ENCODE data around the gene SPATA21. TPM values are rescaled to one million over a fixed set of nuclear protein-coding genes. Genes with fewer than 3 reads are reported as not detected.

SPATA21 gene
- polyA plus RNA-seq, 1 experiment, result not detected

DNA sequence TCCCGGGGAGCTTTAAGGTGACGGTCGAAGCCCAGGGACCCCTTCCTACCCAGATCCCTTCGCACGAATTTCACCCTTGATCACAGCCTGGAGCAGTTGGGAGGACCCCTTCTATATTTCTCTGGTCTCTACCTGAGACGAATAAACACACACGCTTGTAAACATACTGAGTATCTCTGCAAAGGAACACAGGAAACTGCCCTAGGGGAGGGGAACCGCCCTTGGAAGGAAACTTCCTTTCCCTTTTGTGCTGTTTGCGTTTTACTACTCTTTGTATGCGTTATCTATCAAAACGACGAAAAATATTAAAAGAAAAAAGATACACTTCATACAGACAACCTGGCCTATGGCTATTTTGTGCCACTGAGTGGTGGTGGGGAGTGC is 4.0 kb upstream of the SPATA21 start:
- POLR2A ChIA-PET, result interaction anchor here (0.6 kb wide), 1 partner anchor 8 kb away, joined by 3 read pairs; no protein-coding TSS in a partner anchor
- H3K36me3 ChIP-seq (ENCODE audit: control insufficient read depth, insufficient read depth, low read length), result peaks cover 24% of the 10 kb centered on the region
- TF ChIP-seq, protein P1, sequence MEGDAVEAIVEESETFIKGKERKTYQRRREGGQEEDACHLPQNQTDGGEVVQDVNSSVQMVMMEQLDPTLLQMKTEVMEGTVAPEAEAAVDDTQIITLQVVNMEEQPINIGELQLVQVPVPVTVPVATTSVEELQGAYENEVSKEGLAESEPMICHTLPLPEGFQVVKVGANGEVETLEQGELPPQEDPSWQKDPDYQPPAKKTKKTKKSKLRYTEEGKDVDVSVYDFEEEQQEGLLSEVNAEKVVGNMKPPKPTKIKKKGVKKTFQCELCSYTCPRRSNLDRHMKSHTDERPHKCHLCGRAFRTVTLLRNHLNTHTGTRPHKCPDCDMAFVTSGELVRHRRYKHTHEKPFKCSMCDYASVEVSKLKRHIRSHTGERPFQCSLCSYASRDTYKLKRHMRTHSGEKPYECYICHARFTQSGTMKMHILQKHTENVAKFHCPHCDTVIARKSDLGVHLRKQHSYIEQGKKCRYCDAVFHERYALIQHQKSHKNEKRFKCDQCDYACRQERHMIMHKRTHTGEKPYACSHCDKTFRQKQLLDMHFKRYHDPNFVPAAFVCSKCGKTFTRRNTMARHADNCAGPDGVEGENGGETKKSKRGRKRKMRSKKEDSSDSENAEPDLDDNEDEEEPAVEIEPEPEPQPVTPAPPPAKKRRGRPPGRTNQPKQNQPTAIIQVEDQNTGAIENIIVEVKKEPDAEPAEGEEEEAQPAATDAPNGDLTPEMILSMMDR (IDR thresholded peaks at IDR 0.05; ENCODE audit: insufficient read depth, low read depth, low read length), result no peak
- no peaks in the 10 kb centered on the region for H3K27me3 ChIP-seq (ENCODE audit: control insufficient read depth, insufficient read depth, low read length)
- CTCF ChIA-PET, result interaction anchor here (0.8 to 3.1 kb wide), 10 partner anchors 9 to 191 kb away, joined by 3 to 28 read pairs (median 6); no protein-coding TSS in a partner anchor
- no peak for DNase-seq (ENCODE audit: low read depth)
- H3K4me3 ChIP-seq (ENCODE audit: low read depth, low read length), result peak overlapping the region; percentile 93

DNA sequence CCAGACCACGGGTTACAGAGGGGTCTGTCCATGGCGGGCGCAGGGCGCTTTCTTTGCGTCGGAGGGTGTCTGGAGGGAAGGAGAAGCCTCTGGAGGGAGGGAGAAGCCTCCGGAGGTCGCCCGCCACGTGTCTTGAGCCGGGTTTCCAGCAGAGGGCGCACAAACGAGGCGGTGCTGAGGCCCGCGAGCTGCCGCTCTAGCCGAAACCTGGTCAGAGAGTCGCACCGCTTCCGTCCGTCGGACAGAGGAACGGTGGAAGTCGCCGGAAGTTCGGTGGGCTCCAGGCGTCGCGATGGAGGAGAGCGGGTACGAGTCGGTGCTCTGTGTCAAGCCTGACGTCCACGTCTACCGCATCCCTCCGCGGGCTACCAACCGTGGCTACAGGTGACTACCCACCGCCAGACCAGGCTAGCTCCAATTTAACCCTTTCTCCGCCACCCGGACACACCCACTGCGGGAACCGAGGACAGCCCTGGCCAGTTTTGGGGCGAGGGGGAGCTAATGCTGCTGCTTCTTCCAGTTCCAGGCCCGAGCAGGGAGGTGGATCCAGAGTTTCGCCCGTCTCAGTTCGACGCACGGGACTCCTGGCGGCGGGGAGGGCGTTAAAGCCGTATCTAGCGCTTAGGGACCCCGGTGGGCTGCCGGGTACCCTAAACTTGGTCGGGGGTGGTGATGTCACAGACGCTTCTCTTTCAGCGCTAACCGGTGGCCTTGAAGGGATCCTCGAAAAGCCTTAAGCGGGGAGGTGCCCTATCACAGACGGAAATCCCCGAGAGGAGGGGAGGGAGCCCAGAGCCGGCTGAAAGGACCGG is 3.5 kb upstream of the SPATA21 start, which contains the start of gene NECAP2:
NECAP2 (plus strand) TSS at position 255 of the 812 bp plus-strand sequence; CDS start at position 293, 38 bp downstream.
- H3K36me3 ChIP-seq (ENCODE audit: control insufficient read depth, insufficient read depth, low read length), result peaks cover 20% of the 10 kb centered on the region
- POLR2A ChIA-PET, result interaction anchor here (0.6 kb wide), 1 partner anchor 9 kb away, joined by 3 read pairs; no protein-coding TSS in a partner anchor
- TF ChIP-seq, protein P1 (IDR thresholded peaks at IDR 0.05; ENCODE audit: insufficient read depth, low read depth, low read length), result peak; percentile 92
- peak within 1 kb of the TSS; percentile 93 for H3K4me3 ChIP-seq (ENCODE audit: low read depth, low read length)
- CTCF ChIA-PET, result interaction anchor here (0.8 to 3.1 kb wide), 22 partner anchors 9 to 191 kb away, joined by 3 to 28 read pairs (median 4); no protein-coding TSS in a partner anchor
- no peaks in the 10 kb centered on the region for H3K27me3 ChIP-seq (ENCODE audit: control insufficient read depth, insufficient read depth, low read length)
- peak; percentile 52 for DNase-seq (ENCODE audit: low read depth)

DNA sequence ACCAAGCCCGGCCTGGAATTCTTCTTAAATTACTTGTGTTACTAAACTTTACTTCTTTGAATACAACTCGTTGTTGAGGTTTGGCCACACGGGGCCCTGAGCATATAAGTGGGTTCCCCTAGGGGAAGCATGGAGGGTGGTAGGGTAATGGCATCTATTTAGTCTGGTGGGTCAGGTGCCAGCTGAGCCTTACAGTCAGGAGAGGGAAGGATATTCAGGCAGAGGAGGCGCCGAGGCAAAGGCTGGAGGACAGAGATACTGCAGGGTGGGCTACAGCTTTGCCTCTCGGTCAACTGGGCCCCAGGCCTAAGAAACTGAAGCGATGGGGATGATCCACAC is 2.9 kb upstream of the SPATA21 start:
- POLR2A ChIA-PET, result no interaction called here
- CTCF ChIA-PET, result interaction anchor here (0.9 to 3.1 kb wide), 21 partner anchors 9 to 190 kb away, joined by 3 to 28 read pairs (median 4); no protein-coding TSS in a partner anchor
- H3K36me3 ChIP-seq (ENCODE audit: control insufficient read depth, insufficient read depth, low read length), result peaks cover 16% of the 10 kb centered on the region
- H3K27me3 ChIP-seq (ENCODE audit: control insufficient read depth, insufficient read depth, low read length), result no peaks in the 10 kb centered on the region
- peak overlapping the region; percentile 13; the same call in 1 of the 2 replicates for H3K4me3 ChIP-seq (ENCODE audit: low read depth, low read length)
- TF ChIP-seq, protein P1 (IDR thresholded peaks at IDR 0.05; ENCODE audit: insufficient read depth, low read depth, low read length), result no peak
- DNase-seq (ENCODE audit: low read depth), result no peak

DNA sequence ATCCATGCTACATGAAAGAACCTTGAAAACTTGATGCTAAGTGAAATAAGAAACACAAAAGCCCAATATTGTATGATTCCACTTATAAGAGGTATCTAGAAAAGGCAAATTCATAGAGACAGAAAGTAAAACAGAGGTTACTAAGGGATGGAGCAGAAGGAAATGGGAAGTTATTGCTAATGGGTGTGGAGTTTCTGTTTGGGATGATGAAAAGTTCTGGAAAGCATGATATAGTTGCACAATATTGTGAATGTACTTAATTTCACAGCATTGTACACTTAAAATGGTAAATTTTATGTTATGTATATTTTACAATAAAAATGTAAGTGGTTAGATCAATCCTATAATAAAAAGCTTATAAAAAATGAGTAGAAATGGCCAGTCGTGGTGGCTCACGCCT is 1.7 kb upstream of the SPATA21 start:
- ChIA-PET POLR2A (no interaction called here), CTCF (interaction anchor here (1.8 to 2.2 kb wide), 4 partner anchors 8 to 71 kb away, joined by 6 to 14 read pairs (median 8); no protein-coding TSS in a partner anchor)
- peaks cover 9% of the 10 kb centered on the region for H3K36me3 ChIP-seq (ENCODE audit: control insufficient read depth, insufficient read depth, low read length)
- TF ChIP-seq, protein P1 (IDR thresholded peaks at IDR 0.05; ENCODE audit: insufficient read depth, low read depth, low read length), result no peak
- H3K4me3 ChIP-seq (ENCODE audit: low read depth, low read length), result no peak overlapping the region
- no peaks in the 10 kb centered on the region for H3K27me3 ChIP-seq (ENCODE audit: control insufficient read depth, insufficient read depth, low read length)
- no peak for DNase-seq (ENCODE audit: low read depth)

DNA sequence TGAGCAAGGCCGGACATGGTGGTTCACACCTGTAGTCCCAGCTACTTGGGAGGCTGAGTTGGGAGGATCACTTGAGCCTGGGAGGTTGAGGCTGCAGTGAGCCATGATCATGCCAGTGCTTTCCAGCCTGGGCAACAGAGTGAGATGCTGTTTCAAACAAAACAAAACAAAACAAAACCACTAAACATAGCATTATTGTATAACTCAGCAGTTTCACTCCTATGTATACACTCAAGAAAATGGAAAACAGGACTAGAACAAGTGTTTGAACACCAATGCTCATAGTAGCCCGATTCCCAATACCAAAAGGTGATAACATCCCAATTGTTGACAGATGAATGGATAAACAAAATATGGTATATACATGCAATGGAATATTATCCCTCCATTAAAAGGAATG is 1.3 kb upstream of the SPATA21 start:
- Histone ChIP-seq H3K36me3 (ENCODE audit: control insufficient read depth, insufficient read depth, low read length) (peaks cover 6% of the 10 kb centered on the region), H3K4me3 (ENCODE audit: low read depth, low read length) (no peak overlapping the region), H3K27me3 (ENCODE audit: control insufficient read depth, insufficient read depth, low read length) (no peaks in the 10 kb centered on the region)
- ChIA-PET CTCF (interaction anchor here (1.8 kb wide), 1 partner anchor 11 kb away, joined by 9 read pairs; no protein-coding TSS in a partner anchor), POLR2A (no interaction called here)
- no peak for DNase-seq (ENCODE audit: low read depth)
- TF ChIP-seq, protein P1 (IDR thresholded peaks at IDR 0.05; ENCODE audit: insufficient read depth, low read depth, low read length), result no peak

Data from BJ (cell line).